Measurements from ENCODE around the gene RNF167. TPM values are rescaled to one million over a fixed set of nuclear protein-coding genes. Genes with fewer than 3 reads are reported as not detected.

RNF167 gene
- total and polyA plus RNA-seq, 2 of the 13 experiments (the other 11 are each of a cell fraction or from before 2014, with no cell fraction given): 44.1 to 45.4 TPM

DNA sequence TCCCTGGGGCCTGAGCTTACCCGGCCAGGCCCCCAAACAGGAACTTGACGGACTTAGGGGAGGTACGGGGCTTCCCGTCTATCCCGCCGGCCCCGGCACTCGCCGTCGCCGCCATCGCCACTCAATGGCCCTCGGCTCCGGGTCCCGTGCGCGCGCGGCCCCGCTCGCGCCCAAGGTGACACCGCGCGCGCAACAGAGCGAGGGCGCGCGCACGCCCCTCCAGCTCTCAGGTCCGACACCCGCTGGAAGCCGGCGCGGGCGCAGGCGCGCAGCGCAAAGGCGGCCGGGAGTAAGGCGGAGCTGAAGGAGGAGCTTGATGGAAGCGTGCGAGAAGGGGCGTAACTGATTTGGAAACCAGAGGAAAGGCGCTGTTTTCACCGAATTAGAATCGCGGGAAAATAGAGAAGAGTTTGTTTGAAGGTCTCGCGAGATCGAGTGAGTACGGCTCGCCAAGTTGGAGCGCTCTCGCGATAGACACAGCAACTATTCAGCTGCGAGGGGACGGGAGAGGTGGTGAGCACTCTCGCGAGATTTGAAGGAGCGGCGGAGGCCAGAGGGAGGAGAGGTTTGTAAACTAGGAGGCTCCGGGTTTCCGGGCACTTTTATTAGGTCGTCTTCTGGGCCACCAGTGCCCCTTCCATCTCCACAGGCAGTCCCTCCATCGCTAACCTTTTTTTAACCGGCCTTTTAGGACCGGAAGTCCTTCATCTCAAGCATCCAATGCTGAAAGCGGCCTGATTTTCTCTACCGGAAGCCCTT lies at the start of gene RNF167, which contains the start of gene SLC25A11 (continued):
- TF ChIP-seq CEBPG (CRISPR knock-in tag; IDR thresholded peaks at IDR 0.05) (peak; percentile 17; the same call in 1 of the 2 replicates), SIN3A (IDR thresholded peaks at IDR 0.05; ENCODE audit: borderline replicate concordance, low read depth, low read length) (peak; percentile 82; the same call in 1 of the 2 replicates), ZNF557 (CRISPR knock-in tag; IDR thresholded peaks at IDR 0.05) (no peak), JUN (CRISPR knock-in tag; IDR thresholded peaks at IDR 0.05) (no peak), MAF1 (CRISPR knock-in tag; IDR thresholded peaks at IDR 0.05; ENCODE audit: borderline replicate concordance) (0 out of 2 replicates have a peak, but pooled peaks have one; percentile 50), TBL1XR1 (IDR thresholded peaks at IDR 0.05; ENCODE audit: borderline replicate concordance, low read length, partially characterized antibody) (peak; percentile 10), ZNF550 (CRISPR knock-in tag; IDR thresholded peaks at IDR 0.05; ENCODE audit: borderline replicate concordance) (no peak), MYC (CRISPR knock-in tag; IDR thresholded peaks at IDR 0.05; ENCODE audit: borderline replicate concordance) (peak; percentile 68), SAP130 (CRISPR knock-in tag; IDR thresholded peaks at IDR 0.05; ENCODE audit: low read depth) (peak; percentile 62), ZNF768 (CRISPR knock-in tag; IDR thresholded peaks at IDR 0.05) (no peak)
- TF ChIP-seq, protein P1, sequence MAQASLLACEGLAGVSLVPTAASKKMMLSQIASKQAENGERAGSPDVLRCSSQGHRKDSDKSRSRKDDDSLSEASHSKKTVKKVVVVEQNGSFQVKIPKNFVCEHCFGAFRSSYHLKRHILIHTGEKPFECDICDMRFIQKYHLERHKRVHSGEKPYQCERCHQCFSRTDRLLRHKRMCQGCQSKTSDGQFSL (CRISPR knock-in tag; IDR thresholded peaks at IDR 0.05): no peak; the same call in 1 of the 2 replicates
- TF ChIP-seq, protein P2, sequence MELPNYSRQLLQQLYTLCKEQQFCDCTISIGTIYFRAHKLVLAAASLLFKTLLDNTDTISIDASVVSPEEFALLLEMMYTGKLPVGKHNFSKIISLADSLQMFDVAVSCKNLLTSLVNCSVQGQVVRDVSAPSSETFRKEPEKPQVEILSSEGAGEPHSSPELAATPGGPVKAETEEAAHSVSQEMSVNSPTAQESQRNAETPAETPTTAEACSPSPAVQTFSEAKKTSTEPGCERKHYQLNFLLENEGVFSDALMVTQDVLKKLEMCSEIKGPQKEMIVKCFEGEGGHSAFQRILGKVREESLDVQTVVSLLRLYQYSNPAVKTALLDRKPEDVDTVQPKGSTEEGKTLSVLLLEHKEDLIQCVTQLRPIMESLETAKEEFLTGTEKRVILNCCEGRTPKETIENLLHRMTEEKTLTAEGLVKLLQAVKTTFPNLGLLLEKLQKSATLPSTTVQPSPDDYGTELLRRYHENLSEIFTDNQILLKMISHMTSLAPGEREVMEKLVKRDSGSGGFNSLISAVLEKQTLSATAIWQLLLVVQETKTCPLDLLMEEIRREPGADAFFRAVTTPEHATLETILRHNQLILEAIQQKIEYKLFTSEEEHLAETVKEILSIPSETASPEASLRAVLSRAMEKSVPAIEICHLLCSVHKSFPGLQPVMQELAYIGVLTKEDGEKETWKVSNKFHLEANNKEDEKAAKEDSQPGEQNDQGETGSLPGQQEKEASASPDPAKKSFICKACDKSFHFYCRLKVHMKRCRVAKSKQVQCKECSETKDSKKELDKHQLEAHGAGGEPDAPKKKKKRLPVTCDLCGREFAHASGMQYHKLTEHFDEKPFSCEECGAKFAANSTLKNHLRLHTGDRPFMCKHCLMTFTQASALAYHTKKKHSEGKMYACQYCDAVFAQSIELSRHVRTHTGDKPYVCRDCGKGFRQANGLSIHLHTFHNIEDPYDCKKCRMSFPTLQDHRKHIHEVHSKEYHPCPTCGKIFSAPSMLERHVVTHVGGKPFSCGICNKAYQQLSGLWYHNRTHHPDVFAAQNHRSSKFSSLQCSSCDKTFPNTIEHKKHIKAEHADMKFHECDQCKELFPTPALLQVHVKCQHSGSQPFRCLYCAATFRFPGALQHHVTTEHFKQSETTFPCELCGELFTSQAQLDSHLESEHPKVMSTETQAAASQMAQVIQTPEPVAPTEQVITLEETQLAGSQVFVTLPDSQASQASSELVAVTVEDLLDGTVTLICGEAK (IDR thresholded peaks at IDR 0.05): peak; percentile 55; the same call in 1 of the 2 replicates
- TF ChIP-seq, protein P2 (CRISPR knock-in tag; IDR thresholded peaks at IDR 0.05): no peak
- TF ChIP-seq, protein P3, sequence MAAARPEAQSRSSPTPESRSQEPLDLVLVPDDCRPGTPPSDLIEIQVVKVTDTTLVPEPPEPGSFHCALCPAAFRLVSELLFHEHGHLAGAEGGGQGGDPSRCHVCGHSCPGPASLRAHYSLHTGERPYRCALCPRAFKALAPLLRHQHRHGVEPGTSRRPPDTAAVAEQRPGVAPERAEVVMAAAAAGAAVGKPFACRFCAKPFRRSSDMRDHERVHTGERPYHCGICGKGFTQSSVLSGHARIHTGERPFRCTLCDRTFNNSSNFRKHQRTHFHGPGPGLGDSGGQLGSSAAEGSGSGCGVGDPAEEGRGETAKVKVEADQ (CRISPR knock-in tag; IDR thresholded peaks at IDR 0.05; ENCODE audit: borderline replicate concordance): no peak; the same call in 1 of the 2 replicates
- TF ChIP-seq, protein P4, sequence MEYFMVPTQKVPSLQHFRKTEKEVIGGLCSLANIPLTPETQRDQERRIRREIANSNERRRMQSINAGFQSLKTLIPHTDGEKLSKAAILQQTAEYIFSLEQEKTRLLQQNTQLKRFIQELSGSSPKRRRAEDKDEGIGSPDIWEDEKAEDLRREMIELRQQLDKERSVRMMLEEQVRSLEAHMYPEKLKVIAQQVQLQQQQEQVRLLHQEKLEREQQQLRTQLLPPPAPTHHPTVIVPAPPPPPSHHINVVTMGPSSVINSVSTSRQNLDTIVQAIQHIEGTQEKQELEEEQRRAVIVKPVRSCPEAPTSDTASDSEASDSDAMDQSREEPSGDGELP (IDR thresholded peaks at IDR 0.05; ENCODE audit: borderline replicate concordance, low read depth): peak; percentile 54; the same call in 1 of the 2 replicates
- TF ChIP-seq, protein P5, sequence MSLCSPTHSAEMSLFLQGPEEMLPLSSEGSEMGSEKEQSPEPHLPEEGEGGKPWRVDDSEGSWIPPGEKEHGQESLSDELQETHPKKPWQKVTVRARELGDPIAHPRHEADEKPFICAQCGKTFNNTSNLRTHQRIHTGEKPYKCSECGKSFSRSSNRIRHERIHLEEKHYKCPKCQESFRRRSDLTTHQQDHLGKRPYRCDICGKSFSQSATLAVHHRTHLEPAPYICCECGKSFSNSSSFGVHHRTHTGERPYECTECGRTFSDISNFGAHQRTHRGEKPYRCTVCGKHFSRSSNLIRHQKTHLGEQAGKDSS (CRISPR knock-in tag; IDR thresholded peaks at IDR 0.05; ENCODE audit: borderline replicate concordance, low read depth): no peak
- TF ChIP-seq, protein P6, sequence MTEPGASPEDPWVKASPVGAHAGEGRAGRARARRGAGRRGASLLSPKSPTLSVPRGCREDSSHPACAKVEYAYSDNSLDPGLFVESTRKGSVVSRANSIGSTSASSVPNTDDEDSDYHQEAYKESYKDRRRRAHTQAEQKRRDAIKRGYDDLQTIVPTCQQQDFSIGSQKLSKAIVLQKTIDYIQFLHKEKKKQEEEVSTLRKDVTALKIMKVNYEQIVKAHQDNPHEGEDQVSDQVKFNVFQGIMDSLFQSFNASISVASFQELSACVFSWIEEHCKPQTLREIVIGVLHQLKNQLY (CRISPR knock-in tag; IDR thresholded peaks at IDR 0.05): no peak

Data from HepG2 (cell line).